K562 (cell line): ENCODE data around the gene SAPCD1. TPM values are rescaled to one million over a fixed set of nuclear protein-coding genes. Genes with fewer than 3 reads are reported as not detected.

Experiments
- BRF1 ChIP-seq: IDR thresholded peaks from 3 replicates; pipeline ENCODE4 v1.6.1; 2011; ENCODE audit warnings: borderline replicate concordance, mild to moderate bottlenecking; ENCODE audit not compliant: insufficient read length; ENCODE audit errors: extremely low read depth
- EP400 ChIP-seq: fragments of 450-650 bp; IDR thresholded peaks from 2 replicates; pipeline ENCODE4 v1.6.1; 2017; ENCODE audit warnings: antibody characterized with exemption, mild to moderate bottlenecking, moderate library complexity
- FOXA1 ChIP-seq: fragments of 450-650 bp; IDR thresholded peaks from 2 replicates; pipeline ENCODE4 v1.6.1; 2016; ENCODE audit warnings: mild to moderate bottlenecking, borderline replicate concordance
- KDM5B ChIP-seq: fragments of 200-600 bp; sonication (generic); IDR thresholded peaks from 2 replicates; pipeline ENCODE4 v1.6.1; 2012; ENCODE audit warnings: low read depth, mild to moderate bottlenecking, moderate library complexity, low read length, control low read depth, inconsistent platforms; ENCODE audit not compliant: insufficient replicate concordance
- RFX7 ChIP-seq: fragments of 250-450 bp; sonication (Bioruptor Pico); IDR thresholded peaks from 2 replicates; pipeline ENCODE4 v1.5.1; 2021; ENCODE audit warnings: mild to moderate bottlenecking
- SIRT6 ChIP-seq: IDR thresholded peaks from one replicate; pipeline ENCODE4 v1.6.1; 2012; ENCODE audit warnings: low read depth, mild to moderate bottlenecking, control low read depth, inconsistent platforms, low read length, moderate library complexity
- THRAP3 ChIP-seq: fragments of 450-650 bp; IDR thresholded peaks from 2 replicates; pipeline ENCODE4 v1.6.1; 2016; ENCODE audit warnings: mild to moderate bottlenecking, inconsistent platforms, borderline replicate concordance
- ZNF740 ChIP-seq, 3 experiments: fragments of 200-800 bp in 1 of 3; sonication (Bioruptor generic) in 1 of 3; sonication (generic) in 1 of 3; formaldehyde crosslinking in 1 of 3; IDR thresholded peaks; 2 replicates each; pipeline versions ENCODE4 v1.6.1 to v1.8.0; 2016 to 2022; ENCODE audit warnings: mild to moderate bottlenecking in 2 of 3, missing compliant biosample characterization in 2 of 3, missing genetic modification characterization in 2 of 3, missing genetic modification reagents in 1 of 3
- polyA plus RNA-seq, 8 experiments: library from polyadenylated mRNA; depleted of rRNA in 4 of 8; stranded (reverse) in 5 of 8; unstranded in 3 of 8; fragments of >200 nt; fragmentation: Nextera tagmentation in 2 of 8; fragmentation: Illumina TruSeq in 1 of 8; extraction: Ambion mirVana in 2 of 8; extraction: Trizol in 1 of 8; gene quantifications; 2 replicates each; pipeline versions ENCODE4 v1.2.1 to v1.2.3, GENCODE V29; 2011 to 2014; ENCODE audit warnings: inconsistent platforms in 1 of 8, missing spikeins in 1 of 8
- total RNA-seq, 7 experiments: library from RNA; depleted of rRNA in 6 of 7; stranded (reverse); fragments of >200 nt in 6 of 7; fragmentation: Illumina TruSeq in 2 of 7; extraction: Trizol in 2 of 7; gene quantifications; 2 replicates each; pipeline versions ENCODE4 v1.2.1 to v1.2.3, GENCODE V29; 2011 to 2021; ENCODE audit warnings: low replicate concordance in 1 of 7
- TF ChIP-seq, protein P1 (sequence below): IDR thresholded peaks from 2 replicates; pipeline ENCODE4 v1.6.1; 2011; ENCODE audit warnings: borderline replicate concordance, low read depth, mild to moderate bottlenecking, moderate library complexity, low read length; ENCODE audit not compliant: insufficient read depth, poor library complexity, severe bottlenecking
- TF ChIP-seq, protein P2 (sequence below): fragments of 250-450 bp; sonication (Bioruptor Pico); IDR thresholded peaks from 2 replicates; pipeline ENCODE4 v1.4.0; 2020; ENCODE audit warnings: mild to moderate bottlenecking, moderate library complexity
- TF ChIP-seq, protein P3 (sequence below): fragments of 450-650 bp; formaldehyde crosslinking; IDR thresholded peaks from 2 replicates; pipeline ENCODE4 v1.4.0; 2020; ENCODE audit warnings: mild to moderate bottlenecking, moderate library complexity
- TF ChIP-seq, protein P4 (sequence below): fragments of 250-450 bp; sonication (Bioruptor Pico); IDR thresholded peaks from 2 replicates; pipeline ENCODE4 v1.8.0; 2022; ENCODE audit warnings: inconsistent platforms
- TF ChIP-seq, protein P5 (sequence below): fragments of 250-450 bp; sonication (Bioruptor Pico); IDR thresholded peaks from 2 replicates; pipeline ENCODE4 v1.4.0; 2020; ENCODE audit warnings: borderline replicate concordance

The SAPCD1 gene
- total and polyA plus RNA-seq, 9 of the 15 experiments (the other 6 are each of a cell fraction or from before 2014, with no cell fraction given) = 2.6 to 30.2 (median 7.4) TPM

- TF ChIP-seq, protein P1, sequence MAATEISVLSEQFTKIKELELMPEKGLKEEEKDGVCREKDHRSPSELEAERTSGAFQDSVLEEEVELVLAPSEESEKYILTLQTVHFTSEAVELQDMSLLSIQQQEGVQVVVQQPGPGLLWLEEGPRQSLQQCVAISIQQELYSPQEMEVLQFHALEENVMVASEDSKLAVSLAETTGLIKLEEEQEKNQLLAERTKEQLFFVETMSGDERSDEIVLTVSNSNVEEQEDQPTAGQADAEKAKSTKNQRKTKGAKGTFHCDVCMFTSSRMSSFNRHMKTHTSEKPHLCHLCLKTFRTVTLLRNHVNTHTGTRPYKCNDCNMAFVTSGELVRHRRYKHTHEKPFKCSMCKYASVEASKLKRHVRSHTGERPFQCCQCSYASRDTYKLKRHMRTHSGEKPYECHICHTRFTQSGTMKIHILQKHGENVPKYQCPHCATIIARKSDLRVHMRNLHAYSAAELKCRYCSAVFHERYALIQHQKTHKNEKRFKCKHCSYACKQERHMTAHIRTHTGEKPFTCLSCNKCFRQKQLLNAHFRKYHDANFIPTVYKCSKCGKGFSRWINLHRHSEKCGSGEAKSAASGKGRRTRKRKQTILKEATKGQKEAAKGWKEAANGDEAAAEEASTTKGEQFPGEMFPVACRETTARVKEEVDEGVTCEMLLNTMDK = peak; percentile 100
- TF ChIP-seq KDM5B (no peak), FOXA1 (no peak), ZNF740 (CRISPR knock-in tag; IDR thresholded peaks at IDR 0.05) (no peak; the same call in 1 of the 2 replicates), ZNF740 (tag; IDR thresholded peaks at IDR 0.05) (no peak), RFX7 (CRISPR knock-in tag) (no peak), SIRT6 (no peak), BRF1 (no peak), EP400 (peak; percentile 99), THRAP3 (no peak)
- TF ChIP-seq, protein P2, sequence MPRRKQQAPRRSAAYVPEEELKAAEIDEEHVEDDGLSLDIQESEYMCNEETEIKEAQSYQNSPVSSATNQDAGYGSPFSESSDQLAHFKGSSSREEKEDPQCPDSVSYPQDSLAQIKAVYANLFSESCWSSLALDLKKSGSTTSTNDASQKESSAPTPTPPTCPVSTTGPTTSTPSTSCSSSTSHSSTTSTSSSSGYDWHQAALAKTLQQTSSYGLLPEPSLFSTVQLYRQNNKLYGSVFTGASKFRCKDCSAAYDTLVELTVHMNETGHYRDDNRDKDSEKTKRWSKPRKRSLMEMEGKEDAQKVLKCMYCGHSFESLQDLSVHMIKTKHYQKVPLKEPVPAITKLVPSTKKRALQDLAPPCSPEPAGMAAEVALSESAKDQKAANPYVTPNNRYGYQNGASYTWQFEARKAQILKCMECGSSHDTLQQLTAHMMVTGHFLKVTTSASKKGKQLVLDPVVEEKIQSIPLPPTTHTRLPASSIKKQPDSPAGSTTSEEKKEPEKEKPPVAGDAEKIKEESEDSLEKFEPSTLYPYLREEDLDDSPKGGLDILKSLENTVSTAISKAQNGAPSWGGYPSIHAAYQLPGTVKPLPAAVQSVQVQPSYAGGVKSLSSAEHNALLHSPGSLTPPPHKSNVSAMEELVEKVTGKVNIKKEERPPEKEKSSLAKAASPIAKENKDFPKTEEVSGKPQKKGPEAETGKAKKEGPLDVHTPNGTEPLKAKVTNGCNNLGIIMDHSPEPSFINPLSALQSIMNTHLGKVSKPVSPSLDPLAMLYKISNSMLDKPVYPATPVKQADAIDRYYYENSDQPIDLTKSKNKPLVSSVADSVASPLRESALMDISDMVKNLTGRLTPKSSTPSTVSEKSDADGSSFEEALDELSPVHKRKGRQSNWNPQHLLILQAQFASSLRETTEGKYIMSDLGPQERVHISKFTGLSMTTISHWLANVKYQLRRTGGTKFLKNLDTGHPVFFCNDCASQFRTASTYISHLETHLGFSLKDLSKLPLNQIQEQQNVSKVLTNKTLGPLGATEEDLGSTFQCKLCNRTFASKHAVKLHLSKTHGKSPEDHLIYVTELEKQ (CRISPR knock-in tag) = no peak
- TF ChIP-seq, protein P3, sequence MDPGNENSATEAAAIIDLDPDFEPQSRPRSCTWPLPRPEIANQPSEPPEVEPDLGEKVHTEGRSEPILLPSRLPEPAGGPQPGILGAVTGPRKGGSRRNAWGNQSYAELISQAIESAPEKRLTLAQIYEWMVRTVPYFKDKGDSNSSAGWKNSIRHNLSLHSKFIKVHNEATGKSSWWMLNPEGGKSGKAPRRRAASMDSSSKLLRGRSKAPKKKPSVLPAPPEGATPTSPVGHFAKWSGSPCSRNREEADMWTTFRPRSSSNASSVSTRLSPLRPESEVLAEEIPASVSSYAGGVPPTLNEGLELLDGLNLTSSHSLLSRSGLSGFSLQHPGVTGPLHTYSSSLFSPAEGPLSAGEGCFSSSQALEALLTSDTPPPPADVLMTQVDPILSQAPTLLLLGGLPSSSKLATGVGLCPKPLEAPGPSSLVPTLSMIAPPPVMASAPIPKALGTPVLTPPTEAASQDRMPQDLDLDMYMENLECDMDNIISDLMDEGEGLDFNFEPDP (CRISPR knock-in tag) = peak; percentile 69; the same call in 1 of the 2 replicates
- TF ChIP-seq, protein P4, sequence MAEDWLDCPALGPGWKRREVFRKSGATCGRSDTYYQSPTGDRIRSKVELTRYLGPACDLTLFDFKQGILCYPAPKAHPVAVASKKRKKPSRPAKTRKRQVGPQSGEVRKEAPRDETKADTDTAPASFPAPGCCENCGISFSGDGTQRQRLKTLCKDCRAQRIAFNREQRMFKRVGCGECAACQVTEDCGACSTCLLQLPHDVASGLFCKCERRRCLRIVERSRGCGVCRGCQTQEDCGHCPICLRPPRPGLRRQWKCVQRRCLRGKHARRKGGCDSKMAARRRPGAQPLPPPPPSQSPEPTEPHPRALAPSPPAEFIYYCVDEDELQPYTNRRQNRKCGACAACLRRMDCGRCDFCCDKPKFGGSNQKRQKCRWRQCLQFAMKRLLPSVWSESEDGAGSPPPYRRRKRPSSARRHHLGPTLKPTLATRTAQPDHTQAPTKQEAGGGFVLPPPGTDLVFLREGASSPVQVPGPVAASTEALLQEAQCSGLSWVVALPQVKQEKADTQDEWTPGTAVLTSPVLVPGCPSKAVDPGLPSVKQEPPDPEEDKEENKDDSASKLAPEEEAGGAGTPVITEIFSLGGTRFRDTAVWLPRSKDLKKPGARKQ (CRISPR knock-in tag) = no peak
- TF ChIP-seq, protein P5, sequence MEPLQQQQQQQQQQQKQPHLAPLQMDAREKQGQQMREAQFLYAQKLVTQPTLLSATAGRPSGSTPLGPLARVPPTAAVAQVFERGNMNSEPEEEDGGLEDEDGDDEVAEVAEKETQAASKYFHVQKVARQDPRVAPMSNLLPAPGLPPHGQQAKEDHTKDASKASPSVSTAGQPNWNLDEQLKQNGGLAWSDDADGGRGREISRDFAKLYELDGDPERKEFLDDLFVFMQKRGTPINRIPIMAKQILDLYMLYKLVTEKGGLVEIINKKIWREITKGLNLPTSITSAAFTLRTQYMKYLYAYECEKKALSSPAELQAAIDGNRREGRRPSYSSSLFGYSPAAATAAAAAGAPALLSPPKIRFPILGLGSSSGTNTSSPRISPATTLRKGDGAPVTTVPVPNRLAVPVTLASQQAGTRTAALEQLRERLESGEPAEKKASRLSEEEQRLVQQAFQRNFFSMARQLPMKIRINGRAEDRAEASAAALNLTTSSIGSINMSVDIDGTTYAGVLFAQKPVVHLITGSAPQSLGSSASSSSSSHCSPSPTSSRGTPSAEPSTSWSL (CRISPR knock-in tag) = no peak; the same call in 1 of the 2 replicates
Observed at GRCh38 chr6:31795616-31796298, 33.3 kb downstream of the SAPCD1 start, which contains the start of gene VARS1 (continued).
